CD4-positive, alpha-beta T cell treated with Interleukin-10 for 1 hour (primary cell): ENCODE measurements around the gene BRPF1.
A peak's percentile ranks its signal among the peaks of the same experiment; 100 is the strongest.

Experiments used
- DNase-seq: peaks from one replicate; pipeline ENCODE4 v3.0.0-alpha.2; 2020

The BRPF1 gene

DNA sequence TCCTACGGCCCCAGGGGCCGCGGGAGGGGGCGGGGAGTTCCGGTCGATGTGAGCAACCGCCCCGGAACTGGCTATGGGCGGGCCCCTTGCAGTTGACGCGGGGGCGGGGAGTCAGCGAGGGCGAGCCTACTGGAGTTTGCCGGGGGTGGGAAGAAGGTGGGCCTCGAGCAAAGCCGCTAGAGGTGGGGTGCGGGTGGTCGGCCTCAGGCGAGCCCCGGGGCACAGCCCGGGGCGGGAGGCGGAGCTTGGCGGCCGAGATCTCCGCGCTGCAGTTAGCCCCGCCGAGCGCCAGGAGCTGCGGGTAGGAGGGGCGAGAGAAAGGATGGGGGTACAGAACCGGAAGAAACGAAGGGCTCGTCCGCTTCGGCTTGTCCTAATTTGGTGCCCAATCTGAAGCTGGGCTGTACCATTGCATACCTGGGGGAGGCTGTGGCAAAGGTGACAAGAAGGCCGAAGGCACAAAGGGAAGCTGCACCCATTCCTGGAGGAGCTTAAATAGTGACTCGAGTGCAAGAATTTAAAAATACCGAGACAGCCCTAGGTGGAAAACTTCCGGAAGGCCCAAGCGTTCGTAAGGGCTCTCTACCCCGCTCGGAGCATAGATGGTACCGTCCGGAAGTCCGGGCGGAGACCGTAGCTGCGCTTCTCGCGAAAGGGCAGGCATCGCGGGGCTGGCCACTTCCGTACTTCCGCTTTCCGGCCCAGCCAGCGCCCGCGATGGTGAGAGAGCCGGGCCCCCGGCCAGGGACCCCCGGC is 61.0 kb downstream of the BRPF1 start, which contains the start of the genes ARPC4 and TADA3:
Gene ARPC4 (plus strand): TSS at position 678 of the 756 bp plus-strand sequence. CDS start 40 bp downstream, at position 718.
Gene TADA3 (minus strand): TSS at position 69 of the 756 bp plus-strand sequence. CDS start 1,007 bp downstream, outside the sequence.
- peak; percentile 93 for DNase-seq

DNA sequence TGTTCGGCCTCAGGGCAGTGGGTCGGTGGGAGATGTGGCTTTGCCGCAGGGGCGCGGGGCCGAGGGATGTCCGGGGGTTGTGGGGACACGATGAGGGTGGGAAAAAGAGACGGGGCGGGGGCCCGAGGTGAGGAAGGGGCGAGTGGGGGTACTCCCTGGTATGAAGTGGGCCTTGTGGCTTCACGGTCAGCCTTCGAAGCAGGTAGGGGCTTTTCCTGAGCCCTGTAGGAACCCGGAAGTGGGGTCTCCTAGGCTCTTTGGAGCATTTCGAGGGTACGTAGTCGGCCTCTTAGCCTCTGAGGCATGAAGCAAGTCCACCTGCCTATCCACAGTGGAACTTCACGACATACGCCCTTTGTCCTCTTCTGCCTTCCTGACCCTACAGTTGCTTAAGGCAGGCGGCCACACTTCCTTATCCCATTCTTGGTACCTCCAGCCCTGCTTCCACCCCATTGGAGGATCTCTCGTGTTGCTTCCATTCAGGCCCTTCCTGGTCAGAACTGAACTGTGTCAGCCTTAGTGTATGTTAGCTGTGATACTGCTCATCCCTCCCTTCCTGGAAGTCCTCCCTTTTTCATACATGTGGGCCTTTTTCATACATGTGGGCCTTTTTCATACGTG is 61.7 kb downstream of the BRPF1 start:
- peak; percentile 38 for DNase-seq

- no peak for DNase-seq
Measured at GRCh38 chr3:9794400-9794799, 62.9 kb downstream of the BRPF1 start.

- DNase-seq = no peak
Measured at GRCh38 chr3:9795207-9795606, 63.7 kb downstream of the BRPF1 start.

- no peak for DNase-seq
Measured at GRCh38 chr3:9797196-9797945, 65.8 kb downstream of the BRPF1 start.
